Measurements from ENCODE around the gene CCR5. TPM values are rescaled to one million over a fixed set of nuclear protein-coding genes. Genes with fewer than 3 reads are reported as not detected.

The CCR5 gene
- total RNA-seq, 4 donors from 2014 or later, result 0.66 to 1.7 (median 1.1) TPM

GRCh38 chr3:46371519-46372340 is 984 bp downstream of the CCR5 start:
- peak overlapping the region; percentile 7 to 59 (median 37) for H3K27ac ChIP-seq
- H3K4me1 ChIP-seq, result no peaks in the 10 kb centered on the region
- peak overlapping the region in 2 of 4 donors; percentile 18 to 34 for H3K4me3 ChIP-seq

GRCh38 chr3:46372492-46373359 is 2.0 kb downstream of the CCR5 start:
- H3K4me1 ChIP-seq, result no peaks in the 10 kb centered on the region
- peak overlapping the region in 2 of 4 donors; percentile 18 to 34 for H3K4me3 ChIP-seq
- peak overlapping the region in 2 of 4 donors; percentile 40 to 59 for H3K27ac ChIP-seq
- no peaks in the 10 kb centered on the region for H3K9me3 ChIP-seq
- no peaks in the 10 kb centered on the region for H3K27me3 ChIP-seq
- no peaks in the 10 kb centered on the region for H3K36me3 ChIP-seq
- peak; percentile 20 to 60 (median 43) for TF ChIP-seq CTCF (IDR thresholded peaks at IDR 0.05)
- TF ChIP-seq POLR2A (IDR thresholded peaks at IDR 0.05), result no peak
- no peak for DNase-seq

More at GRCh38 chr3:46371519-46372340, 984 bp downstream of the CCR5 start:
- H3K27me3 ChIP-seq, result no peaks in the 10 kb centered on the region
- no peaks in the 10 kb centered on the region for H3K9me3 ChIP-seq
- no peaks in the 10 kb centered on the region for H3K36me3 ChIP-seq
- DNase-seq, result no peak
- TF ChIP-seq POLR2A (IDR thresholded peaks at IDR 0.05), result no peak
- no peak for TF ChIP-seq CTCF (IDR thresholded peaks at IDR 0.05)

- H3K4me1 ChIP-seq, result peaks cover 0 to under 1% (median 0%) of the 10 kb centered on the region in 4 donors
- H3K9me3 ChIP-seq, result no peaks in the 10 kb centered on the region
- peak overlapping the region in 1 of 4 donors; percentile 35 for H3K27ac ChIP-seq
- H3K27me3 ChIP-seq, result no peaks in the 10 kb centered on the region
- no peak for TF ChIP-seq CTCF (IDR thresholded peaks at IDR 0.05)
- TF ChIP-seq POLR2A (IDR thresholded peaks at IDR 0.05), result no peak
- no peak for DNase-seq
- no peaks in the 10 kb centered on the region for H3K36me3 ChIP-seq
- no peak overlapping the region for H3K4me3 ChIP-seq
Observed at GRCh38 chr3:46374755-46375154, 4.0 kb downstream of the CCR5 start.

GRCh38 chr3:46375218-46375617 is 4.5 kb downstream of the CCR5 start:
- Histone ChIP-seq H3K4me1 (peaks cover 0 to 3% (median 0%) of the 10 kb centered on the region in 4 donors), H3K27me3 (no peaks in the 10 kb centered on the region), H3K4me3 (no peak overlapping the region), H3K36me3 (no peaks in the 10 kb centered on the region), H3K27ac (peak overlapping the region in 1 of 4 donors; percentile 35), H3K9me3 (no peaks in the 10 kb centered on the region)
- TF ChIP-seq CTCF (IDR thresholded peaks at IDR 0.05) (no peak), POLR2A (IDR thresholded peaks at IDR 0.05) (no peak)
- no peak for DNase-seq

GRCh38 chr3:46375814-46376213 is 5.1 kb downstream of the CCR5 start:
- H3K4me3 ChIP-seq, result no peak overlapping the region
- H3K36me3 ChIP-seq, result no peaks in the 10 kb centered on the region
- TF ChIP-seq POLR2A (IDR thresholded peaks at IDR 0.05) (no peak), CTCF (IDR thresholded peaks at IDR 0.05) (no peak)
- no peak overlapping the region for H3K27ac ChIP-seq
- peaks cover 0 to 5% (median 4%) of the 10 kb centered on the region in 4 donors for H3K4me1 ChIP-seq
- no peaks in the 10 kb centered on the region for H3K27me3 ChIP-seq
- no peaks in the 10 kb centered on the region for H3K9me3 ChIP-seq
- DNase-seq, result peak in 1 of 3 donors; percentile 39

Measured in Peyer's patch (tissue), 4 donors.